Measurements from ENCODE around the gene AKAP13.
"Not testable (repeated sequence)": the region's sequence is repeated elsewhere in the genome, so short reads cannot be mapped to it uniquely, and the experiment has no call there.

Gene AKAP13

GRCh38 chr15:85780225-85780985, 400.0 kb downstream of the AKAP13 start:
- DNase-seq: no peak

- DNase-seq: no peak
Observed at GRCh38 chr15:85781099-85781498, 400.7 kb downstream of the AKAP13 start.

GRCh38 chr15:85782064-85782463, 401.7 kb downstream of the AKAP13 start:
- DNase-seq: no peak

GRCh38 chr15:85785887-85786780, 405.7 kb downstream of the AKAP13 start:
- DNase-seq: peak; percentile 83

GRCh38 chr15:85786781-85787114, 406.3 kb downstream of the AKAP13 start:
- DNase-seq: no peak

GRCh38 chr15:85788771-85789495, 408.5 kb downstream of the AKAP13 start:
- DNase-seq: no peak

- no peak for DNase-seq
Observed at GRCh38 chr15:85789496-85789875, 409.1 kb downstream of the AKAP13 start.

- no peak for DNase-seq
Observed at GRCh38 chr15:85792102-85792731, 411.8 kb downstream of the AKAP13 start.

- no peak for DNase-seq
Observed at GRCh38 chr15:85792912-85793590, 412.6 kb downstream of the AKAP13 start.

GRCh38 chr15:85793641-85794597, 413.5 kb downstream of the AKAP13 start:
- peak; percentile 72 for DNase-seq

- peak; percentile 98 for DNase-seq
Observed at GRCh38 chr15:85794598-85795336, 414.4 kb downstream of the AKAP13 start, which contains the start of gene KLHL25. Gene KLHL25 (minus strand): TSS chr15:85794925. CDS start chr15:85769810, 25,115 bp downstream.

- DNase-seq: no peak
Observed at GRCh38 chr15:85795337-85796305, 415.2 kb downstream of the AKAP13 start.

- DNase-seq: not testable (repeated sequence)
Observed at GRCh38 chr15:85796371-85796770, 416.0 kb downstream of the AKAP13 start.

All from islet precursor cell (in vitro differentiated cells).